ENCODE results near the gene TRAFD1.

TRAFD1 gene

GRCh38 chr12:112115259-112116045, 9.9 kb upstream of the TRAFD1 start:
- no peak for ATAC-seq
- TF ChIP-seq ZNF565 (CRISPR knock-in tag; conservative IDR thresholded peaks at IDR 0.05; ENCODE audit: low read depth) (no peak), CREB5 (CRISPR knock-in tag; IDR thresholded peaks at IDR 0.05; ENCODE audit: low read depth) (no peak), POU6F1 (CRISPR knock-in tag; IDR thresholded peaks at IDR 0.05; ENCODE audit: borderline replicate concordance, low read depth) (no peak), ARNTL (CRISPR knock-in tag; IDR thresholded peaks at IDR 0.05; ENCODE audit: borderline replicate concordance, low read depth) (no peak), BACH2 (CRISPR knock-in tag; IDR thresholded peaks at IDR 0.05; ENCODE audit: borderline replicate concordance) (no peak)

DNA sequence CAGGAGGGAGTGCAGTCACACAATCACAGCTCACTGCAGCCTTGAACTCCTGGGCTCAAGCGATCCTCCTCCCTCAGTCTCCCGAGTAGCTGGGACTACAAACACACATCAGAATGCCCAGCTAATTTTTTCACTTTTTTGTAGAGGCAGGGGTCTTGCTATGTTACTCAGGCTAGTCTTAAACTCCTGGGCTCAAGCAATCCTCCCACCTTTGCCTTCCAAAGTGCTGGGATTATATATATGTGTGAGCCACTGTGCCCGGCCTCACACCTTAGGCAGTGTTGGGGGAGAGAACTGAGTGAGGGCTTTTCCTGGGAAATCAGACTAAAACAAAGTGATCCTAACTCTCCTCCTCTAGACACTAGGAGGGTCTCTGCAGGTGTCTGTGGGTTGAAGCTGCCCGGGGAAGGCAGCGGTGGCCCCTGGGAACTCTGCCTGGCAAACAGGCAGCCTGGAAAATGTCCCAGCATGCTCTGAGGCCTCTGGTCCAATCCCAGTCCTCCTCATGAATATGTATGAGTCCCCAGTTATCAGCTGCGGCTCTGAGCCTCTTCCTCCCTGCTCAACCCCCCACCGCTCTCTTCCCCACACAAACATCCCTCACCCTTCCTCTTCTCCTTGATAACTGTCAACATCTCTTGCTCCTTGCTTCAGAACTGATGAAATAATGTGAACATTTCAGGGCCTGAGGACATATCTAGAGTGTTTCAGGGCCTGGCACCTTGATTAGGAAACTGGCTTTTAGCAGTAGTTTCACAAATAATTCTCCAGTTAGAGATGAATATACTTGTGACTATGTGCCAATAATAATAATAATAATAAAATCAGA, 8.9 kb upstream of the TRAFD1 start:
- ATAC-seq: peak; percentile 88
- TF ChIP-seq, protein P1, sequence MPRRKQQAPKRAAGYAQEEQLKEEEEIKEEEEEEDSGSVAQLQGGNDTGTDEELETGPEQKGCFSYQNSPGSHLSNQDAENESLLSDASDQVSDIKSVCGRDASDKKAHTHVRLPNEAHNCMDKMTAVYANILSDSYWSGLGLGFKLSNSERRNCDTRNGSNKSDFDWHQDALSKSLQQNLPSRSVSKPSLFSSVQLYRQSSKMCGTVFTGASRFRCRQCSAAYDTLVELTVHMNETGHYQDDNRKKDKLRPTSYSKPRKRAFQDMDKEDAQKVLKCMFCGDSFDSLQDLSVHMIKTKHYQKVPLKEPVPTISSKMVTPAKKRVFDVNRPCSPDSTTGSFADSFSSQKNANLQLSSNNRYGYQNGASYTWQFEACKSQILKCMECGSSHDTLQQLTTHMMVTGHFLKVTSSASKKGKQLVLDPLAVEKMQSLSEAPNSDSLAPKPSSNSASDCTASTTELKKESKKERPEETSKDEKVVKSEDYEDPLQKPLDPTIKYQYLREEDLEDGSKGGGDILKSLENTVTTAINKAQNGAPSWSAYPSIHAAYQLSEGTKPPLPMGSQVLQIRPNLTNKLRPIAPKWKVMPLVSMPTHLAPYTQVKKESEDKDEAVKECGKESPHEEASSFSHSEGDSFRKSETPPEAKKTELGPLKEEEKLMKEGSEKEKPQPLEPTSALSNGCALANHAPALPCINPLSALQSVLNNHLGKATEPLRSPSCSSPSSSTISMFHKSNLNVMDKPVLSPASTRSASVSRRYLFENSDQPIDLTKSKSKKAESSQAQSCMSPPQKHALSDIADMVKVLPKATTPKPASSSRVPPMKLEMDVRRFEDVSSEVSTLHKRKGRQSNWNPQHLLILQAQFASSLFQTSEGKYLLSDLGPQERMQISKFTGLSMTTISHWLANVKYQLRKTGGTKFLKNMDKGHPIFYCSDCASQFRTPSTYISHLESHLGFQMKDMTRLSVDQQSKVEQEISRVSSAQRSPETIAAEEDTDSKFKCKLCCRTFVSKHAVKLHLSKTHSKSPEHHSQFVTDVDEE (CRISPR knock-in tag; IDR thresholded peaks at IDR 0.05): no peak
- TF ChIP-seq CSRNP3 (CRISPR knock-in tag; IDR thresholded peaks at IDR 0.05) (no peak), POU6F1 (CRISPR knock-in tag; IDR thresholded peaks at IDR 0.05; ENCODE audit: borderline replicate concordance, low read depth) (no peak)

DNA sequence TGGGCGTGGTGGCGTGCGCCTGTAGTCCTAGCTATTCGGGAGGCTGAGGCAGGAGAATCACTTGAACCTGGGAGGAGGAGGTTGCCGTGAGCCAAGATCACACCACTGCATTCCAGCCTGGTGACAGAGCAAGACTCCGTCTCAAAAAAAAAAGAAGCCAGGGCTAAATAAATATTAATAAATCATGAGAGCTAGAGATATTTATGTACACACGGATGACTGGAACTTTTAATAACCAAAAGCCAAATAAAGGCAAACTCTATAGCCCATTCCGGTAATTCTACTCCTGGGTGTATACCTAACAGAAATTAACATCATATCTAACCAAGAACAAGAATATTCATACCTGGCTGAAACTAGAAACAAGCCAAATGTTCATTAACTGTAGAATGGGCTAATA, 7.7 kb upstream of the TRAFD1 start:
- TF ChIP-seq POU6F1 (CRISPR knock-in tag; IDR thresholded peaks at IDR 0.05; ENCODE audit: borderline replicate concordance, low read depth): no peak
- TF ChIP-seq, protein P2, sequence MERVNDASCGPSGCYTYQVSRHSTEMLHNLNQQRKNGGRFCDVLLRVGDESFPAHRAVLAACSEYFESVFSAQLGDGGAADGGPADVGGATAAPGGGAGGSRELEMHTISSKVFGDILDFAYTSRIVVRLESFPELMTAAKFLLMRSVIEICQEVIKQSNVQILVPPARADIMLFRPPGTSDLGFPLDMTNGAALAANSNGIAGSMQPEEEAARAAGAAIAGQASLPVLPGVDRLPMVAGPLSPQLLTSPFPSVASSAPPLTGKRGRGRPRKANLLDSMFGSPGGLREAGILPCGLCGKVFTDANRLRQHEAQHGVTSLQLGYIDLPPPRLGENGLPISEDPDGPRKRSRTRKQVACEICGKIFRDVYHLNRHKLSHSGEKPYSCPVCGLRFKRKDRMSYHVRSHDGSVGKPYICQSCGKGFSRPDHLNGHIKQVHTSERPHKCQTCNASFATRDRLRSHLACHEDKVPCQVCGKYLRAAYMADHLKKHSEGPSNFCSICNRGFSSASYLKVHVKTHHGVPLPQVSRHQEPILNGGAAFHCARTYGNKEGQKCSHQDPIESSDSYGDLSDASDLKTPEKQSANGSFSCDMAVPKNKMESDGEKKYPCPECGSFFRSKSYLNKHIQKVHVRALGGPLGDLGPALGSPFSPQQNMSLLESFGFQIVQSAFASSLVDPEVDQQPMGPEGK (CRISPR knock-in tag; IDR thresholded peaks at IDR 0.05; ENCODE audit: borderline replicate concordance): no peak
- TF ChIP-seq GLIS3 (CRISPR knock-in tag; IDR thresholded peaks at IDR 0.05): no peak
- TF ChIP-seq ESRRG (CRISPR knock-in tag; IDR thresholded peaks at IDR 0.05): no peak
- no peak for TF ChIP-seq ISL1 (CRISPR knock-in tag; IDR thresholded peaks at IDR 0.05)
- no peak for TF ChIP-seq ZFP3 (CRISPR knock-in tag; IDR thresholded peaks at IDR 0.05)
- no peak for TF ChIP-seq TOX (CRISPR knock-in tag; IDR thresholded peaks at IDR 0.05; ENCODE audit: borderline replicate concordance)
- TF ChIP-seq OSR1 (CRISPR knock-in tag; IDR thresholded peaks at IDR 0.05): no peak
- ATAC-seq: no peak
